Naive thymus-derived CD4-positive, alpha-beta T cell (primary cell): ENCODE data around the gene OGDH. TPM values are rescaled to one million over a fixed set of nuclear protein-coding genes. Genes with fewer than 3 reads are reported as not detected.
"Not testable (repeated sequence)": the region's sequence is repeated elsewhere in the genome, so short reads cannot be mapped to it uniquely, and the experiment has no call there.

Experiments
- ATAC-seq: fragments of 150-1000 bp; cut with Tn5 transposase; 2 replicates; pipeline ENCODE4 v1.10.0; 2021; ENCODE audit warnings: mild to moderate bottlenecking, moderate library complexity
- CTCF ChIA-PET: fragments of 350-600 bp; sonication (Branson Sonifier 250); formaldehyde crosslinking; loops from one replicate; lab custom pipeline; 2021; ENCODE audit warnings: antibody characterized with exemption; lab: Charles Lee
- POLR2A ChIA-PET: fragments of 350-600 bp; sonication (Branson Sonifier 250); formaldehyde crosslinking; loops from one replicate; lab custom pipeline; 2021; ENCODE audit warnings: antibody characterized with exemption, inconsistent platforms; lab: Charles Lee
- DNase-seq, 9 donors: peaks; one replicate each; pipeline versions ENCODE4 v3.0.0 to v3.0.0-alpha.2; 2020 to 2022; ENCODE audit warnings: mixed read lengths in 1 of 9
- H3K27ac ChIP-seq: one replicate; pipeline ENCODE4 v1.7.0; 2013; ENCODE audit warnings: mild to moderate bottlenecking, low read depth, low read length, moderate library complexity
- H3K27me3 ChIP-seq, 2 donors: one replicate each; pipeline ENCODE4 v1.7.0; 2013; ENCODE audit warnings: low read length in 2 of 2, mild to moderate bottlenecking in 2 of 2, moderate library complexity in 2 of 2; ENCODE audit not compliant: control insufficient read depth in 2 of 2, insufficient read depth in 2 of 2
- H3K36me3 ChIP-seq, 3 experiments: 1 replicate in 2 of 3; 2 replicates in 1 of 3; pipeline ENCODE4 v1.7.0; 2013; ENCODE audit warnings: low read length in 3 of 3, mild to moderate bottlenecking in 3 of 3, moderate library complexity in 1 of 3; ENCODE audit not compliant: insufficient read depth in 3 of 3, control insufficient read depth in 2 of 3
- H3K4me1 ChIP-seq, 2 donors: one replicate each; pipeline ENCODE4 v1.7.0; 2013; ENCODE audit warnings: low read length in 2 of 2, mild to moderate bottlenecking in 2 of 2, moderate library complexity in 1 of 2; ENCODE audit not compliant: control insufficient read depth in 2 of 2, insufficient read depth in 2 of 2
- H3K4me3 ChIP-seq: 2 replicates; pipeline ENCODE4 v1.7.0; 2013; ENCODE audit warnings: mild to moderate bottlenecking, low read length
- H3K9me3 ChIP-seq, 3 experiments: 1 replicate in 2 of 3; 2 replicates in 1 of 3; pipeline ENCODE4 v1.7.0; 2013; ENCODE audit warnings: low read length in 3 of 3; ENCODE audit not compliant: control insufficient read depth in 2 of 3
- H3K27ac Mint-ChIP-seq, 9 donors: one replicate each; pipeline ENCODE4 v1.8.0; 2020 to 2022; ENCODE audit warnings: mixed read lengths in 9 of 9, mild to moderate bottlenecking in 8 of 9, moderate library complexity in 5 of 9, inconsistent platforms in 2 of 9
- H3K27me3 Mint-ChIP-seq, 5 donors: one replicate each; pipeline ENCODE4 v1.8.0; 2021 to 2022; ENCODE audit warnings: mixed read lengths in 5 of 5, mild to moderate bottlenecking in 1 of 5
- H3K36me3 Mint-ChIP-seq, 5 donors: one replicate each; pipeline ENCODE4 v1.8.0; 2020 to 2022; ENCODE audit warnings: mixed read lengths in 5 of 5, mild to moderate bottlenecking in 3 of 5, inconsistent platforms in 1 of 5
- H3K4me1 Mint-ChIP-seq, 7 donors: one replicate each; pipeline ENCODE4 v1.8.0; 2020 to 2022; ENCODE audit warnings: mixed read lengths in 7 of 7, mild to moderate bottlenecking in 3 of 7, inconsistent platforms in 1 of 7
- H3K4me3 Mint-ChIP-seq, 10 donors: one replicate each; pipeline ENCODE4 v1.8.0; 2020 to 2022; ENCODE audit warnings: mild to moderate bottlenecking in 10 of 10, mixed read lengths in 10 of 10, moderate library complexity in 6 of 10, inconsistent platforms in 2 of 10
- H3K9me3 Mint-ChIP-seq, 11 donors: one replicate each; pipeline ENCODE4 v1.8.0; 2020 to 2022; ENCODE audit warnings: mixed read lengths in 11 of 11, mild to moderate bottlenecking in 4 of 11, inconsistent platforms in 1 of 11, moderate library complexity in 1 of 11
- intact Hi-C, 2 donors: fragments of 100-400 bp; cut with micrococcal nuclease; formaldehyde crosslinking; loops; one replicate each; pipeline ENCODE4 v1.15.1; 2023
- polyA plus RNA-seq, 2 donors: library from polyadenylated mRNA; unstranded; fragments of 300-500 nt; fragmentation: Illumina TruSeq; gene quantifications; one replicate each; pipeline ENCODE4 v1.2.3, GENCODE V29; 2021
- total RNA-seq, 6 experiments: library from RNA in 5 of 6; stranded (reverse) in 5 of 6; gene quantifications; 1 replicate in 5 of 6; 2 replicates in 1 of 6; pipeline ENCODE4 v1.2.3 and lab custom pipeline; 2021 to 2026

OGDH gene
- total RNA-seq (100 to 1,000 TPM in 1 of 5 experiments, 10 to 100 TPM in 4; 43.1 to 122 (median 66.3) TPM), polyA plus RNA-seq (10 to 100 TPM; 20.3 to 25.0 TPM), total RNA-seq (lab: John Stamatoyannopoulos, UW) (62.3 reads per million, percentile 76 among the genes with 10 or more reads in this experiment)

- Mint-ChIP-seq H3K9me3 (peaks cover 0 to 6% (median 0%) of the 10 kb centered on the region in 11 donors), H3K4me3 (peak within 1 kb of the TSS; percentile 81 to 99 (median 98)), H3K4me1 (peaks cover 0 to 45% (median 36%) of the 10 kb centered on the region in 7 donors), H3K27ac (peak within 1 kb of the TSS; percentile 93 to 100 (median 98)), H3K36me3 (peaks cover 0 to 7% (median 0%) of the 10 kb centered on the region in 5 donors), H3K27me3 (peaks cover 0 to 21% (median 0%) of the 10 kb centered on the region in 5 donors)
- intact Hi-C loops = loop anchor here (1.0 to 2.0 kb wide), 17 partner anchors 9 to 524 kb away; partner anchors contain the start of genes H2AZ2 (in 2 of the 2), NUDCD3 (in 2 of the 2), PPIA (in 2 of the 2) and PURB (in 2 of the 2)
- ATAC-seq (peak; percentile 95), DNase-seq (peak; percentile 99 to 100 (median 100))
- CTCF ChIA-PET = interaction anchor here (0.6 to 1.4 kb wide), 4 partner anchors 30 to 241 kb away, joined by 3 to 4 read pairs (median 3); partner anchors contain the start of genes H2AZ2 and NUDCD3
- peaks cover 13 to 17% of the 10 kb centered on the region in 2 donors for H3K4me1 ChIP-seq
- no peaks in the 10 kb centered on the region for H3K9me3 ChIP-seq
- peak within 1 kb of the TSS; percentile 71 for H3K4me3 ChIP-seq
- peak within 1 kb of the TSS; percentile 93 for H3K27ac ChIP-seq
- H3K36me3 ChIP-seq = no peaks in the 10 kb centered on the region
- H3K27me3 ChIP-seq = no peaks in the 10 kb centered on the region
- POLR2A ChIA-PET = interaction anchor here (0.6 to 3.7 kb wide), 34 partner anchors 10 to 505 kb away, joined by 3 to 59 read pairs (median 5); partner anchors contain the start of genes DDX56, H2AZ2, NUDCD3 and POLD2
Observed at GRCh38 chr7:44606341-44607140, at the start of gene OGDH. Gene OGDH (plus strand): TSS chr7:44606627. CDS start chr7:44624344, 17,717 bp downstream.

- Histone ChIP-seq H3K27me3 (no peaks in the 10 kb centered on the region), H3K4me3 (no peak overlapping the region), H3K36me3 (no peaks in the 10 kb centered on the region), H3K27ac (no peak overlapping the region), H3K9me3 (no peaks in the 10 kb centered on the region), H3K4me1 (no peaks in the 10 kb centered on the region)
- Mint-ChIP-seq H3K27ac (peak overlapping the region in 2 of 9 donors; percentile 37 to 61), H3K36me3 (no peaks in the 10 kb centered on the region), H3K9me3 (no peaks in the 10 kb centered on the region), H3K4me3 (no peak overlapping the region), H3K4me1 (no peaks in the 10 kb centered on the region), H3K27me3 (peaks cover 0 to 5% (median 0%) of the 10 kb centered on the region in 5 donors)
- POLR2A ChIA-PET = no interaction called here
- no peak for DNase-seq
- CTCF ChIA-PET = no interaction called here
- ATAC-seq = no peak
- intact Hi-C loops = no loop called here
Observed at GRCh38 chr7:44557485-44557884, 48.9 kb upstream of the OGDH start.

GRCh38 chr7:44559485-44559884 lies 46.9 kb upstream of the OGDH start:
- Histone ChIP-seq H3K27me3 (no peaks in the 10 kb centered on the region), H3K36me3 (peaks cover 0 to 14% (median 0%) of the 10 kb centered on the region in 3 experiments), H3K4me3 (no peak overlapping the region), H3K9me3 (no peaks in the 10 kb centered on the region), H3K27ac (no peak overlapping the region), H3K4me1 (no peaks in the 10 kb centered on the region)
- ChIA-PET POLR2A (interaction anchor here (2.0 kb wide), 1 partner anchor 14 kb away, joined by 8 read pairs; the partner anchor contains the start of gene DDX56), CTCF (no interaction called here)
- Mint-ChIP-seq H3K9me3 (no peaks in the 10 kb centered on the region), H3K27ac (peak overlapping the region in 5 of 9 donors; percentile 24 to 71 (median 36)), H3K4me1 (peaks cover 0 to 2% (median 0%) of the 10 kb centered on the region in 7 donors), H3K4me3 (no peak overlapping the region), H3K27me3 (no peaks in the 10 kb centered on the region), H3K36me3 (peaks cover 0 to 5% (median 0%) of the 10 kb centered on the region in 5 donors)
- DNase-seq (no peak), ATAC-seq (no peak)
- intact Hi-C loops = no loop called here

GRCh38 chr7:44561481-44561880 lies 44.9 kb upstream of the OGDH start:
- peaks cover 0 to 17% (median 7%) of the 10 kb centered on the region in 7 donors for H3K4me1 Mint-ChIP-seq
- Histone ChIP-seq H3K27ac (no peak overlapping the region), H3K27me3 (no peaks in the 10 kb centered on the region), H3K4me3 (no peak overlapping the region), H3K9me3 (no peaks in the 10 kb centered on the region), H3K36me3 (peaks cover 0 to 28% (median 5%) of the 10 kb centered on the region in 3 experiments), H3K4me1 (no peaks in the 10 kb centered on the region)
- H3K27ac Mint-ChIP-seq = peak overlapping the region in 2 of 9 donors; percentile 23 to 39
- ATAC-seq (no peak), DNase-seq (no peak)
- peaks cover 0 to 10% (median 4%) of the 10 kb centered on the region in 5 donors for H3K36me3 Mint-ChIP-seq
- CTCF ChIA-PET = no interaction called here
- no peaks in the 10 kb centered on the region for H3K27me3 Mint-ChIP-seq
- no peak overlapping the region for H3K4me3 Mint-ChIP-seq
- H3K9me3 Mint-ChIP-seq = no peaks in the 10 kb centered on the region
- POLR2A ChIA-PET = interaction anchor here (0.8 to 2.0 kb wide), 2 partner anchors 12 to 20 kb away, joined by 3 to 8 read pairs; partner anchors contain the start of gene DDX56
- intact Hi-C loops = no loop called here

GRCh38 chr7:44561962-44562621 lies 44.3 kb upstream of the OGDH start:
- CTCF ChIA-PET = interaction anchor here (0.7 kb wide), 1 partner anchor 33 kb away, joined by 4 read pairs; no protein-coding TSS in a partner anchor

GRCh38 chr7:44562622-44562962 lies 43.8 kb upstream of the OGDH start:
- H3K27me3 Mint-ChIP-seq, H3K27me3 ChIP-seq, DNase-seq, H3K9me3 Mint-ChIP-seq, H3K9me3 ChIP-seq, H3K27ac ChIP-seq, POLR2A ChIA-PET, H3K4me3 Mint-ChIP-seq, H3K4me3 ChIP-seq, H3K4me1 ChIP-seq, intact Hi-C loops, ATAC-seq: not testable (repeated sequence)
- H3K36me3 ChIP-seq = peaks cover 0 to 38% (median 5%) of the 10 kb centered on the region in 3 experiments
- peaks cover 0 to 14% (median 6%) of the 10 kb centered on the region in 5 donors for H3K36me3 Mint-ChIP-seq
- peaks cover 3 to 20% (median 8%) of the 10 kb centered on the region in 7 donors for H3K4me1 Mint-ChIP-seq
- H3K27ac Mint-ChIP-seq = peak overlapping the region in 3 of 9 donors; percentile 12 to 84 (median 55)
- CTCF ChIA-PET = interaction anchor here (0.7 kb wide), 1 partner anchor 32 kb away, joined by 4 read pairs; no protein-coding TSS in a partner anchor

More at GRCh38 chr7:44561962-44562621, 44.3 kb upstream of the OGDH start:
- no peak overlapping the region for H3K4me3 Mint-ChIP-seq
- H3K4me1 Mint-ChIP-seq = peaks cover 1 to 18% (median 7%) of the 10 kb centered on the region in 7 donors
- no peaks in the 10 kb centered on the region for H3K27me3 Mint-ChIP-seq
- Histone ChIP-seq H3K9me3 (no peaks in the 10 kb centered on the region), H3K27me3 (no peaks in the 10 kb centered on the region), H3K27ac (no peak overlapping the region), H3K4me1 (no peaks in the 10 kb centered on the region), H3K4me3 (no peak overlapping the region), H3K36me3 (peaks cover 0 to 33% (median 5%) of the 10 kb centered on the region in 3 experiments)
- DNase-seq (no peak), ATAC-seq (no peak)
- peak overlapping the region in 1 of 9 donors; percentile 84 for H3K27ac Mint-ChIP-seq
- POLR2A ChIA-PET = no interaction called here
- intact Hi-C loops = no loop called here
- peaks cover 0 to 12% (median 4%) of the 10 kb centered on the region in 5 donors for H3K36me3 Mint-ChIP-seq
- H3K9me3 Mint-ChIP-seq = no peaks in the 10 kb centered on the region
